ENCODE measurements around the gene DENND1B. TPM values are rescaled to one million over a fixed set of nuclear protein-coding genes. Genes with fewer than 3 reads are reported as not detected.

DENND1B gene
- total and polyA plus RNA-seq, 2 of the 8 experiments (the other 6 are each of a cell fraction or from before 2014, with no cell fraction given) = 0.74 to 3.3 TPM

- Histone ChIP-seq H2BK5ac (ENCODE audit: low read depth, low read length) (no peak overlapping the region), H2BK12ac (ENCODE audit: low read depth, low read length) (no peak overlapping the region), H3K27me3 (replicated peaks in 1 of 4; ENCODE audit: control insufficient read depth in 3 of 4, extremely low read depth in 1 of 4, insufficient read depth in 3 of 4, low read length in 3 of 4) (no peaks in the 10 kb centered on the region), H3K79me1 (ENCODE audit: low read depth, low read length) (no peaks in the 10 kb centered on the region), H3K79me2 (ENCODE audit: control insufficient read depth in 1 of 2, insufficient read depth in 2 of 2, low read length in 2 of 2) (no peaks in the 10 kb centered on the region), H3K56ac (replicated peaks; ENCODE audit: insufficient read length, low read depth, low read length) (no peak overlapping the region), H2BK120ac (replicated peaks; ENCODE audit: low read depth, low read length) (no peak overlapping the region), H4K8ac (ENCODE audit: extremely low read depth, insufficient read depth, low read length) (no peak overlapping the region), H3K27ac (ENCODE audit: low read depth, low read length) (no peak overlapping the region), H2AFZ (ENCODE audit: low read length) (no peak overlapping the region), H3K4me1 (replicated peaks in 1 of 4; ENCODE audit: control insufficient read depth in 3 of 4, insufficient read depth in 4 of 4, low read length in 3 of 4) (no peaks in the 10 kb centered on the region; a peak in 1 of 7 replicates), H3K4me2 (ENCODE audit: insufficient read depth in 1 of 2, low read depth in 2 of 2, low read length in 2 of 2) (no peak overlapping the region), H3K9ac (replicated peaks in 1 of 4; ENCODE audit: extremely low read depth in 1 of 4, low read depth in 3 of 4, low read length in 3 of 4) (no peak overlapping the region), H2BK15ac (ENCODE audit: low read length) (no peak overlapping the region), H4K20me1 (replicated peaks in 1 of 2; ENCODE audit: control insufficient read depth in 1 of 2, insufficient read depth in 2 of 2, low read length in 2 of 2) (no peaks in the 10 kb centered on the region), H4K5ac (ENCODE audit: insufficient read length, low read depth, low read length) (no peak overlapping the region), H2AK5ac (ENCODE audit: low read depth, low read length) (no peak overlapping the region), H3K4ac (replicated peaks; ENCODE audit: insufficient read length, low read depth, low read length) (no peak overlapping the region), H3K9me3 (ENCODE audit: insufficient read depth in 2 of 2, low read depth in 1 of 2, low read length in 1 of 2) (no peaks in the 10 kb centered on the region), H4K91ac (replicated peaks; ENCODE audit: insufficient read length, low read length) (no peak overlapping the region), H3K18ac (ENCODE audit: extremely low read depth, low read length) (no peak overlapping the region), H3K14ac (ENCODE audit: insufficient read length) (no peak overlapping the region), H3K4me3 (ENCODE audit: extremely low read depth in 1 of 4, insufficient read depth in 2 of 4, low read depth in 3 of 4, low read length in 4 of 4) (no peak overlapping the region), H2BK20ac (ENCODE audit: low read length) (no peak overlapping the region), H3K23me2 (ENCODE audit: low read depth, low read length) (no peaks in the 10 kb centered on the region), H3K36me3 (ENCODE audit: control insufficient read depth in 2 of 4, insufficient read depth in 4 of 4, low read length in 3 of 4) (no peaks in the 10 kb centered on the region; a peak in 1 of 8 replicates), H3K23ac (ENCODE audit: insufficient read length) (no peak overlapping the region)
- no peak for TF ChIP-seq POU5F1 (IDR thresholded peaks at IDR 0.05; ENCODE audit: low read depth, low read length)
- TF ChIP-seq NANOG (IDR thresholded peaks at IDR 0.05; ENCODE audit: insufficient read depth, low read depth, low read length, poor library complexity, severe bottlenecking) = no peak
- TF ChIP-seq KDM4A (IDR thresholded peaks at IDR 0.05; ENCODE audit: low read depth, low read length, severe bottlenecking) = no peak
- TF ChIP-seq CHD2 (IDR thresholded peaks at IDR 0.05; ENCODE audit: low read length) = no peak
- TF ChIP-seq BCL11A (IDR thresholded peaks at IDR 0.05; ENCODE audit: low read depth in 2 of 2, low read length in 2 of 2) = no peak
- no peak for TF ChIP-seq JUN (IDR thresholded peaks at IDR 0.05; ENCODE audit: low read depth, low read length)
- TF ChIP-seq RXRA (IDR thresholded peaks at IDR 0.05; ENCODE audit: insufficient read depth, low read depth, low read length) = no peak
- TF ChIP-seq TBP (IDR thresholded peaks at IDR 0.05; ENCODE audit: low read depth, low read length) = no peak
- TF ChIP-seq NRF1 (IDR thresholded peaks at IDR 0.05; ENCODE audit: low read depth, low read length) = no peak
- TF ChIP-seq EP300 (IDR thresholded peaks at IDR 0.05; ENCODE audit: borderline replicate concordance in 1 of 2, low read depth in 2 of 2, low read length in 2 of 2) = no peak
- no peak for TF ChIP-seq SUZ12 (IDR thresholded peaks at IDR 0.05; ENCODE audit: low read length)
- no peak for TF ChIP-seq SP1 (IDR thresholded peaks at IDR 0.05; ENCODE audit: low read depth, low read length)
- TF ChIP-seq TEAD4 (IDR thresholded peaks at IDR 0.05; ENCODE audit: low read depth, low read length) = no peak
- TF ChIP-seq HDAC2 (IDR thresholded peaks at IDR 0.05; ENCODE audit: borderline replicate concordance in 1 of 2, low read depth in 2 of 2, low read length in 2 of 2) = no peak
- TF ChIP-seq SIN3A (conservative IDR thresholded peaks at IDR 0.05 in 1 of 2, IDR thresholded peaks at IDR 0.05 in 1 of 2; ENCODE audit: low read depth in 1 of 2, low read length in 2 of 2) = no peak
- no peak for FAIRE-seq
- CTCF ChIA-PET (ENCODE audit: partially characterized antibody) = no interaction called here
- POLR2A ChIA-PET (ENCODE audit: partially characterized antibody) = no interaction called here
- no peak for DNase-seq (ENCODE audit: low read depth in 1 of 2, low spot score in 2 of 2)
Observed at GRCh38 chr1:197695961-197696360, 79.3 kb downstream of the DENND1B start.

All from H1 (cell line).